ENCODE results near the gene C2orf49.

C2orf49 gene

DNA sequence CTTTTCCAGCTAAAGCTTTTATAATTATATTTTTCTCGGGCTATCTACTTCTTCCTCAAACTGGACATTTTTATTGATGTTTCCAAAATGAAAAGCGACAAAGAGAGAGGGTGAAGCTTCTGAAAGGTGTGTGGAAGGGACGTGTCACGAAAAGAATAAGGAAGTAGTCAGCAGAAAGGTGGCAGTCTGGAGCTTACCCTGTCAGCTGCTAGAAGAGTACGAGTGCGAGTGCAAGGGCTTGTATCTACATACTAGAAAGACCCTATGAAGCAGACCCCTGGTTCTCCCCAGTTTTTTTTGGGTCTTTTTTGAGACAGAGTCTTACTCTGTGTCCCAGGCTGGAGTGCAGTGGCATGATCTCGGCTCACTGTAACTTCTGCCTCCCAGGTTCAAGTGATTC is 46.9 kb downstream of the C2orf49 start:
- TF ChIP-seq, protein P1, sequence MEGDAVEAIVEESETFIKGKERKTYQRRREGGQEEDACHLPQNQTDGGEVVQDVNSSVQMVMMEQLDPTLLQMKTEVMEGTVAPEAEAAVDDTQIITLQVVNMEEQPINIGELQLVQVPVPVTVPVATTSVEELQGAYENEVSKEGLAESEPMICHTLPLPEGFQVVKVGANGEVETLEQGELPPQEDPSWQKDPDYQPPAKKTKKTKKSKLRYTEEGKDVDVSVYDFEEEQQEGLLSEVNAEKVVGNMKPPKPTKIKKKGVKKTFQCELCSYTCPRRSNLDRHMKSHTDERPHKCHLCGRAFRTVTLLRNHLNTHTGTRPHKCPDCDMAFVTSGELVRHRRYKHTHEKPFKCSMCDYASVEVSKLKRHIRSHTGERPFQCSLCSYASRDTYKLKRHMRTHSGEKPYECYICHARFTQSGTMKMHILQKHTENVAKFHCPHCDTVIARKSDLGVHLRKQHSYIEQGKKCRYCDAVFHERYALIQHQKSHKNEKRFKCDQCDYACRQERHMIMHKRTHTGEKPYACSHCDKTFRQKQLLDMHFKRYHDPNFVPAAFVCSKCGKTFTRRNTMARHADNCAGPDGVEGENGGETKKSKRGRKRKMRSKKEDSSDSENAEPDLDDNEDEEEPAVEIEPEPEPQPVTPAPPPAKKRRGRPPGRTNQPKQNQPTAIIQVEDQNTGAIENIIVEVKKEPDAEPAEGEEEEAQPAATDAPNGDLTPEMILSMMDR (conservative IDR thresholded peaks at IDR 0.05) = no peak
- no peak overlapping the region for H3K27ac ChIP-seq

DNA sequence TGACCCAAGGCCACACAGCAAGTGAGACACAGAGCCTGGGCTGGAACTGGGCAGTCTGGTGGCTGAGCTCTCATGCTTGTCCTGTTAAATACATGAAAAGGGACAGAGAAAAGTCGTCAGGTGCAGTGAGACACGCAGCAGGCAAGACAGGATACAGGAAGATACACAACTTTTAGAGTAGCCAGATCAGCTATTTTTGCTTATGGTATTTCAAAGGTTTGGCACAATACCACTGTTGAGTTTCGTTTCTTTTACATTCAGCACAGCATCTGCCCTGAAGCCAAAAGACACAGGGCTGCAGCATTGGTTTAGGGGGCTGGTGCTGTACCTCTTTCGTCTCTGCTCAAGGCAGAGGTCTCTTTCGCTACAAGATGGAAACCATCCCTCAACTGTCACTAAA is 47.5 kb downstream of the C2orf49 start:
- TF ChIP-seq, protein P1 (conservative IDR thresholded peaks at IDR 0.05) = no peak
- H3K27ac ChIP-seq = no peak overlapping the region

DNA sequence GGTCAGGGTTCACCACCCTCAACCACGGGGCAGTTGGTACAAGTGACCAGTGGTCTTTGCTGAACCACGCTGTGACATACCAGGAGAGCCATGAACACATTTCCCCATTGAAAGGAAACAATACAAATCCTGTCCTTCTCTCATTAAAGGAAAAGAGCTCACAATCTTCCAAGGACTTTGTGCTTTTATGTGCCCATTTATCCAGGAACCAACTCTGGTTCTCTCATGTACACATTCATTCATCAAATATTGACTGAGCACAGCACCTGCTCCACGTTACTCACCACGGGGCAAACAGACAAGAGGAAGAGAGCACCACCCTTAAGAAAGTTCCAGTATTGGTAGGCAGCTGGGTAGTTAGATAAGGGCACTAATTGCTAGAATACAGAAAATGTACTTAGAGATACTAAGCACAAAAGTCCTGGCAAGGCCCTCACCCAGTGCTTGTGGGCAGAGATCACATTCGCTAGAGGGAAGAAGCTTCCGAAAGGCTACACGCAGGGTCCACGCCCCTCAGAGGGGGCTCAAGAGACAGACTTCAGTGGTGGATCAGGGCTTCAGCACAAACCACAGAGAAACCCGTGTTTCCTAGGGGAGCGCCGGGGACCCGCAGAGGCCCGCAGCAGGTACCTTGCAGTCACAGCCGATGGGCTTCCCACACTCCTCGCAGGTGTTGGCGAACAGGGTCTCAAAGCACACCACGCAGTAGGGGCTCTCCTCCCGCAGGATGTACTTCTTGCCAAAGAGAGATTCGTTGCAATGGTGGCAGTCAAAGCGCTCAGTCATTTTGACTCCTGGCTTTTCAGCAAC is 48.6 kb downstream of the C2orf49 start:
- H3K27ac ChIP-seq = no peak overlapping the region
- TF ChIP-seq, protein P1 (conservative IDR thresholded peaks at IDR 0.05) = no peak

DNA sequence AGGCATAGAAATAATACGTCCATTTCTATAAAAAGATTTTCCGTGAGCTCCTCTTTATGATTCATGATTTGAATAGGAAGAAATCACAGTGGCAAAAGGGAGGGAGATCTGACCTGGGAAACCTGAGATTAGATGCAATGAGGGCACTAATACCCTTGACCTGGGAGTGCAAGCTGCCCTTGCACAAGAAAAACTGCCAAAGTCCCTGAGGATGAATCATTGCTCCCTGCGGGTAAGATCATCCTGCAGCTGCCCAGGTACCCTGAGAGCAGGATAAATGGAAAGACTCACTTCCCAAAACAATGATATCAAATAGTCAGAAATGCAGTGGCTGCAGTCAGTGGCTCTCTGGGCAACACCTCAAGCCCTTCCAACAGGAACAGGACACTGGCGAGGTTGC is 49.9 kb downstream of the C2orf49 start:
- no peak overlapping the region for H3K27ac ChIP-seq

DNA sequence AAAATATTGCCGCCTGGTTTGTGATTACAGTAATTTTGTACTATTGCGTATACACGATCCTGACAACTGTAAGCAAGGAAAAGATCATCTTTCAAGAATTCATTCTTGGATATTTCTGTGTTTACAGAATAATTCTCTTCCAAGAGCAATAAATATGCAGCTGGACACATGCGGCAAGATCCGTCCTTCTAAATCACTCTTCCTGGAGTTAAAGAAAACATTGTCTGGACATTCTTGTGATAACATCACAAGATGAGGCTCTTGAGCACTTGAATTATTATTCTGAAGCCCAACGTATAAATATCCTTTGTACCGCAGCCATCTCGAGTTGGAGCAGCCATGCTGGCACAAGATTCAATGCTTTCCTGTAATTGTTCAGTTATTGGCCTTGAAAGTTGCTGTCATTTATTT is 51.6 kb downstream of the C2orf49 start:
- H3K27ac ChIP-seq = peak overlapping the region; percentile 21; the same call in 1 of the 2 replicates
- TF ChIP-seq, protein P1 (conservative IDR thresholded peaks at IDR 0.05) = no peak

More for the DNA sequence above, 49.9 kb downstream of the C2orf49 start:
- TF ChIP-seq, protein P1 (conservative IDR thresholded peaks at IDR 0.05) = no peak

DNA sequence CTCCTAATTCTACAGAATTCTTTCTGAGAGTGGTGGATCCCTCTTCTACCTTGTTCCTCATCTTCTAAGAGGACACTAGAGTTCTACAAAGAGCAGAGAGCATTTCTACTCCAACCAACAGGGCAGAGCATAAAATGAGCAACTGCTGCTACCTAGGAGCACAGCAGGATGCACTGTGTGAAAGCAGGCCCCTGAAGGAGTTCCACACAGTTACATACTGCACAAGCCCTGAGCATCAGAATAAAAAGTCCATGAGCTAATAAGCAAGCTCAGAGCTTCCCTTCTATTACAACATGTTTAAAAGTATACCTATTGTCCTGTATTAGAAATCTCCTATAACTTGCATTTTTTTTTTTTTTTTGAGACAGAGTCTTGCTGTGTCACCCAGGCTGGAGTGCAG is 53.1 kb downstream of the C2orf49 start:
- TF ChIP-seq, protein P1 (conservative IDR thresholded peaks at IDR 0.05) = no peak
- H3K27ac ChIP-seq = no peak overlapping the region

DNA sequence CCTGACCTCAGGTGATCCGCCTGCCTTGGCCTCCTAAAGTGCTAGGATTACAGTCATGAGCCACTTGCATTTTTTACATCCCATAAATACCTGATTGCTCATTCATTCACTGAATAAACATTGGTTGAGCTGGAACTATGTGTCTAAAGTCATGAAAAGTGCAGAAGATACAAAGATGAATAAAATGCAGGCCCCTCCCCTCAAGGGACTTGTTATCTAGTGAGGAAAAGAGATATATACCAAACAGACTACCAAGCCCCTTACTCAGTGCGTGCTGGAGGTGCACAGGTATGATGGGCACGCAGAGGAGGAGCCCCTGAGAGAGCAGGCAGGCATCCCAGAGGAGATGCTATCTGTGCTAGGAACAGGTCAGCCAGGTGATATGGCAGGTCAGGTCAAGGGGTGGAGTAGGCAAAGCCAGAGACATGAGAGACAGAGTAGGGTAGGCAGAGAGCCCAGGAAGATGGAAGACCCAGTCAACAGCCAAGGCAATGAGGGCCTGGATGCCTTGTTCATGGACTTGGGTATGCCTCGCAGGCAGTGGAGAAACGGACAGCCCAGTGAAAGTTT is 53.8 kb downstream of the C2orf49 start:
- H3K27ac ChIP-seq = no peak overlapping the region
- TF ChIP-seq, protein P1 (conservative IDR thresholded peaks at IDR 0.05) = no peak

All from VCaP (cell line).